HL-60 (cell line): ENCODE measurements around the gene C19orf81.

Source experiments
- DNase-seq, 2 experiments: peaks; one replicate each; pipeline ENCODE4 v3.0.0-alpha.2; 2010 to 2020; ENCODE audit warnings: low read depth in 1 of 2, low spot score in 1 of 2
- H3K27ac ChIP-seq: fragments of 250-450 bp; sonication (Bioruptor Pico); replicated peaks from 2 replicates; pipeline ENCODE4 v1.5.1; 2020; ENCODE audit warnings: mild to moderate bottlenecking, moderate library complexity
- H3K27me3 ChIP-seq: fragments of 250-450 bp; sonication (Bioruptor Pico); 2 replicates; pipeline ENCODE4 v1.5.1; 2021; ENCODE audit warnings: mild to moderate bottlenecking, moderate library complexity; ENCODE audit not compliant: insufficient read depth, poor library complexity, severe bottlenecking
- H3K4me3 ChIP-seq: replicated peaks from 2 replicates; pipeline ENCODE4 v1.5.1; 2011; ENCODE audit warnings: mild to moderate bottlenecking, control low read depth, low read length; ENCODE audit not compliant: insufficient read depth
- CTCF ChIP-seq: IDR thresholded peaks from one replicate; pipeline ENCODE4 v1.5.1; 2011; ENCODE audit warnings: low read length, control low read depth, inconsistent platforms; ENCODE audit not compliant: insufficient read depth
- GABPA ChIP-seq: IDR thresholded peaks from 2 replicates; pipeline ENCODE4 v1.6.1; 2012; ENCODE audit warnings: low read depth
- POLR2AphosphoS5 ChIP-seq: IDR thresholded peaks from 2 replicates; pipeline ENCODE4 v1.6.1; 2012; ENCODE audit warnings: low read depth
- REST ChIP-seq: IDR thresholded peaks from 2 replicates; pipeline ENCODE4 v1.6.1; 2012; ENCODE audit warnings: low read depth; ENCODE audit not compliant: insufficient replicate concordance
- SPI1 ChIP-seq: IDR thresholded peaks from 2 replicates; pipeline ENCODE4 v1.6.1; 2012; ENCODE audit warnings: low read depth, mild to moderate bottlenecking, borderline replicate concordance

C19orf81 gene

GRCh38 chr19:50702871-50703829 is 53.9 kb downstream of the C19orf81 start:
- Histone ChIP-seq H3K27ac (no peak overlapping the region), H3K27me3 (peaks cover 10% of the 10 kb centered on the region), H3K4me3 (no peak overlapping the region)
- no peak for DNase-seq
- TF ChIP-seq GABPA: no peak
- no peak for TF ChIP-seq CTCF
- no peak for TF ChIP-seq POLR2AphosphoS5
- TF ChIP-seq REST: no peak
- TF ChIP-seq SPI1: no peak

GRCh38 chr19:50703915-50704796 is 54.9 kb downstream of the C19orf81 start:
- no peak overlapping the region for H3K4me3 ChIP-seq
- no peak overlapping the region for H3K27ac ChIP-seq
- H3K27me3 ChIP-seq: peaks cover 8% of the 10 kb centered on the region
- no peak for DNase-seq
- no peak for TF ChIP-seq REST
- no peak for TF ChIP-seq POLR2AphosphoS5
- no peak for TF ChIP-seq CTCF

GRCh38 chr19:50705422-50706019 is 56.3 kb downstream of the C19orf81 start:
- Histone ChIP-seq H3K4me3 (no peak overlapping the region), H3K27ac (no peak overlapping the region), H3K27me3 (peaks cover 8% of the 10 kb centered on the region)
- peak in 1 of 2 experiments; percentile 47 for DNase-seq
- TF ChIP-seq REST (no peak), CTCF (peak; percentile 64), GABPA (no peak), SPI1 (no peak), POLR2AphosphoS5 (no peak)
